A549 (cell line): ENCODE results near the gene NFATC3. TPM values are rescaled to one million over a fixed set of nuclear protein-coding genes. Genes with fewer than 3 reads are reported as not detected.

ENCODE experiments used
- ATAC-seq, 2 experiments: fragments of 200-7000 bp in 1 of 2; fragments of >200 bp in 1 of 2; cut with Nextera tagmentation in 1 of 2; cut with Tn5 transposase in 1 of 2; 3 replicates each; pipeline versions ENCODE4 v1.8.0 to v1.9.1; 2018 to 2020; ENCODE audit warnings: mild to moderate bottlenecking in 1 of 2, moderate library complexity in 1 of 2
- CTCF ChIA-PET: fragments of 300-600 bp; sonication (Branson Sonifier 250); formaldehyde crosslinking; extraction: SDS; loops from one replicate; lab custom pipeline; 2021; ENCODE audit warnings: antibody characterized with exemption, inconsistent platforms; lab: Yijun Ruan, JAX
- POLR2A ChIA-PET: fragments of 350-600 bp; formaldehyde crosslinking; extraction: SDS; loops from one replicate; lab custom pipeline; 2021; ENCODE audit warnings: antibody characterized with exemption, inconsistent platforms; lab: Yijun Ruan, JAX
- DNase-seq, 2 experiments: peaks; one replicate each; pipeline versions ENCODE4 v3.0.0 to v3.0.0-alpha.2; 2011 to 2016; ENCODE audit warnings: low read depth in 1 of 2, low spot score in 1 of 2
- FAIRE-seq: peaks from 2 replicates; lab custom pipeline; 2011; peaks lifted over from hg19 to GRCh38; lab: Jason Lieb, UNC
- H3K27ac ChIP-seq, 2 experiments: fragments of >200 bp; sonication (Bioruptor Twin); formaldehyde crosslinking; 3 replicates each; pipeline ENCODE4 v1.5.1; 2016 to 2017
- H3K4me1 ChIP-seq: fragments of >200 bp; sonication (Bioruptor Twin); formaldehyde crosslinking; 3 replicates; pipeline ENCODE4 v1.6.1; 2016
- H3K4me2 ChIP-seq: fragments of >200 bp; sonication (Bioruptor Twin); formaldehyde crosslinking; 3 replicates; pipeline ENCODE4 v1.6.1; 2016
- H3K4me3 ChIP-seq: fragments of >200 bp; sonication (Bioruptor Twin); formaldehyde crosslinking; 3 replicates; pipeline ENCODE4 v1.5.1; 2016
- H3K9me3 ChIP-seq: fragments of >200 bp; sonication (Bioruptor Twin); formaldehyde crosslinking; 3 replicates; pipeline ENCODE4 v1.6.1; 2016
- BHLHE40 ChIP-seq: IDR thresholded peaks from 2 replicates; pipeline ENCODE4 v1.6.1; 2012; ENCODE audit warnings: low read depth, low read length, inconsistent platforms
- CEBPB ChIP-seq, 2 experiments: fragments of >200 bp in 1 of 2; sonication (Bioruptor Twin) in 1 of 2; formaldehyde crosslinking in 1 of 2; IDR thresholded peaks; 2 replicates each; pipeline ENCODE4 v1.6.1; 2012 to 2016
- CHD4 ChIP-seq: fragments of 200-600 bp; sonication (generic); IDR thresholded peaks from 2 replicates; pipeline ENCODE4 v1.6.1; 2016; ENCODE audit warnings: antibody characterized with exemption, mild to moderate bottlenecking, borderline replicate concordance
- EP300 ChIP-seq, 2 experiments: fragments of >200 bp; sonication (Bioruptor Twin); formaldehyde crosslinking; IDR thresholded peaks; 2 replicates in 1 of 2; 3 replicates in 1 of 2; pipeline ENCODE4 v1.6.1; 2016 to 2017
- FOSL2 ChIP-seq, 2 experiments: fragments of 450-650 bp in 1 of 2; fragments of >200 bp in 1 of 2; sonication (Bioruptor Twin) in 1 of 2; formaldehyde crosslinking; IDR thresholded peaks; 2 replicates each; pipeline versions ENCODE4 v1.5.0 to v1.6.1; 2016 to 2020; ENCODE audit warnings: mild to moderate bottlenecking in 1 of 2, moderate library complexity in 1 of 2
- FOXS1 ChIP-seq: fragments of 250-450 bp; sonication (Bioruptor Pico); IDR thresholded peaks from 2 replicates; pipeline ENCODE4 v1.5.0; 2020; ENCODE audit warnings: mild to moderate bottlenecking, moderate library complexity
- GATA3 ChIP-seq: IDR thresholded peaks from 2 replicates; pipeline ENCODE4 v1.6.1; 2012; ENCODE audit warnings: borderline replicate concordance
- HOXB5 ChIP-seq: fragments of 250-450 bp; sonication (Bioruptor Pico); IDR thresholded peaks from 2 replicates; pipeline ENCODE4 v1.5.0; 2020; ENCODE audit warnings: mild to moderate bottlenecking, moderate library complexity
- JUN ChIP-seq, 2 experiments: fragments of >200 bp; sonication (Bioruptor Twin); formaldehyde crosslinking; IDR thresholded peaks; 2 replicates in 1 of 2; 3 replicates in 1 of 2; pipeline ENCODE4 v1.6.1; 2016 to 2017
- JUNB ChIP-seq: fragments of >200 bp; sonication (Bioruptor Twin); formaldehyde crosslinking; IDR thresholded peaks from 2 replicates; pipeline ENCODE4 v1.6.1; 2016
- MAFK ChIP-seq: fragments of 450-650 bp; IDR thresholded peaks from 2 replicates; pipeline ENCODE4 v1.6.1; 2014; ENCODE audit not compliant: partially characterized antibody
- MYC ChIP-seq: IDR thresholded peaks from 2 replicates; pipeline ENCODE4 v1.6.1; 2012; ENCODE audit warnings: mild to moderate bottlenecking, inconsistent platforms, low read length, improper control_type of control experiment, borderline replicate concordance
- NPAS2 ChIP-seq: fragments of 250-450 bp; sonication (Bioruptor Pico); IDR thresholded peaks from 2 replicates; pipeline ENCODE4 v1.8.0; 2022; ENCODE audit warnings: mild to moderate bottlenecking, moderate library complexity, borderline replicate concordance
- POLR2A ChIP-seq: IDR thresholded peaks from 2 replicates; pipeline ENCODE4 v1.6.1; 2012; ENCODE audit warnings: mild to moderate bottlenecking, low read length
- RNF2 ChIP-seq: fragments of 200-600 bp; sonication (generic); IDR thresholded peaks from 2 replicates; pipeline ENCODE4 v1.6.1; 2016; ENCODE audit warnings: low read depth, mild to moderate bottlenecking, antibody characterized with exemption, moderate library complexity, borderline replicate concordance
- TP53 ChIP-seq: fragments of 250-450 bp; sonication (Bioruptor Pico); IDR thresholded peaks from 2 replicates; pipeline ENCODE4 v1.5.0; 2021; ENCODE audit warnings: mild to moderate bottlenecking, moderate library complexity
- ZFP36 ChIP-seq: fragments of 450-650 bp; IDR thresholded peaks from 2 replicates; pipeline ENCODE4 v1.6.1; 2014; ENCODE audit warnings: borderline replicate concordance; ENCODE audit not compliant: partially characterized antibody
- WGBS: methylation state at CpG from one replicate; pipeline ENCODE4 v1.1.6; 2017; ENCODE audit errors: missing lambda C conversion rate; 5-methylcytosine and 5-hydroxymethylcytosine counted together
- polyA plus RNA-seq, 4 experiments: library from polyadenylated mRNA; depleted of rRNA in 3 of 4; stranded (reverse); fragments of >200 nt; fragmentation: RNase III in 1 of 4; extraction: RNeasy Plus Mini Kit Qiagen cat#74134 plus additional on column Dnase treatment in 1 of 4; gene quantifications; 2 replicates in 3 of 4; 3 replicates in 1 of 4; pipeline ENCODE4 v1.2.3, GENCODE V29; 2011 to 2017
- TF ChIP-seq, protein P1 (sequence below): fragments of >200 bp; sonication (Bioruptor Twin); formaldehyde crosslinking; IDR thresholded peaks from 2 replicates; pipeline ENCODE4 v1.6.1; 2016
- TF ChIP-seq, protein P2 (sequence below): fragments of >200 bp; sonication (Bioruptor Twin); formaldehyde crosslinking; IDR thresholded peaks from 3 replicates; pipeline ENCODE4 v1.6.1; 2016
- TF ChIP-seq, protein P3 (sequence below): fragments of 450-650 bp; IDR thresholded peaks from 2 replicates; pipeline ENCODE4 v1.6.1; 2014; ENCODE audit warnings: antibody characterized with exemption
- TF ChIP-seq, protein P4 (sequence below): fragments of 200-600 bp; sonication (generic); IDR thresholded peaks from 2 replicates; pipeline ENCODE4 v1.6.1; 2016; ENCODE audit warnings: antibody characterized with exemption, mild to moderate bottlenecking, moderate library complexity
- TF ChIP-seq, protein P5 (sequence below): IDR thresholded peaks from 2 replicates; pipeline ENCODE4 v1.6.1; 2012; ENCODE audit warnings: low read depth, borderline replicate concordance

Gene NFATC3
- polyA plus RNA-seq, 2 of the 4 experiments (the other 2 are of a cell fraction) = 13.3 to 23.9 TPM

DNA sequence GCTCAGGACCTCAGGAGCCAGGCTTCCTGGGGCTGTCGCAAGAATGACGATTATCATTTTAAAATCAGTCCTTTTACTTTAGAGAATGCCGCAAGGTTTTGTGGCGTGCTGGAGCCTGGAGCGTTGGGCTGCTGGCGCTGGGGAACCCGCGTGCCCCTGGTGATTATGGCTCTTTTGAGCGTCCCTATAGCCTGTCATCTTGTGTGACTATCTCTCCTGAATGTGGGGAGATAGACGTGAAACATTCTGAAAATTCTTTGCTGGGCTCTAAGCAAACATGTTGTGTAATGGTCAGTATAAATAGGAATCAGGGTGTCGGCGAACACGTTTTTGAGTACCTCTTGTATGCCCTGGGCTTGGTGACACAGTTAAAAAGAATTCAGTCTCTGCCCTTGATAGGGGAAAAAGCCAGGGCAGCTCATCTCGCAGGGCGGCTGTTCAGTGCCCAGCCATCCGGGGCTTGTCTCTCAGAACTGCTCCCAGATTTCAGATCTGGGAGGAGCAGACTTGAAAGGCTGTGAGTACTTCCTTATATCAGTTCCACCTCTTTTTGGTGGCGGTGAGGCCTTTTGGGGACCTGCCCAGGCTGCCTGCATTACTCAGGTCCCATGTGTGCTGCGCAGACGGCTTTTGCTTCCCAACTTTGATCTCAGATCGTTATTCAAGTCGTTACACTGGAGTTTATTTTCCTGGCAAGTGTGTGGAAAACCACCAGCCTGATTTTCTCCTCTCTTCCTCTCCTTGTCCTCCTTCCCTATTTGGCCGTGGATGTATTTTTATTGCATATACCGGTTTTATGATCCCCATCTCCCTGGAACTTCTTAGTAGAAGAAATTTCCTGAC, 180.1 kb downstream of the NFATC3 start:
- Histone ChIP-seq H3K4me3 (peak overlapping the region; percentile 85), H3K9me3 (no peaks in the 10 kb centered on the region), H3K4me2 (peak overlapping the region; percentile 84), H3K4me1 (peaks cover 42% of the 10 kb centered on the region), H3K27ac (peak overlapping the region; percentile 94 to 97)
- ChIA-PET CTCF (interaction anchor here (2.6 to 8.1 kb wide), 2 partner anchors 13 to 22 kb away, joined by 38 to 124 read pairs; partner anchors contain the start of gene PLA2G15), POLR2A (interaction anchor here (1.1 to 2.7 kb wide), 5 partner anchors 14 to 179 kb away, joined by 3 to 47 read pairs (median 9); partner anchors contain the start of genes PRMT7 and SLC7A6OS)
- 2% methylated on average over 23 of the region's 23 CpGs for WGBS
- TF ChIP-seq ZFP36 = no peak
- peak; percentile 22; the same call in 1 of the 2 replicates for TF ChIP-seq POLR2A
- TF ChIP-seq, protein P1, sequence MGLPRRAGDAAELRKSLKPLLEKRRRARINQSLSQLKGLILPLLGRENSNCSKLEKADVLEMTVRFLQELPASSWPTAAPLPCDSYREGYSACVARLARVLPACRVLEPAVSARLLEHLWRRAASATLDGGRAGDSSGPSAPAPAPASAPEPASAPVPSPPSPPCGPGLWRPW = no peak; the same call in 1 of the 2 replicates
- TF ChIP-seq HOXB5 (CRISPR knock-in tag) = no peak
- TF ChIP-seq FOXS1 (CRISPR knock-in tag) = no peak
- TF ChIP-seq JUNB = peak; percentile 53; the same call in 1 of the 2 replicates
- TF ChIP-seq MAFK = peak; percentile 10
- TF ChIP-seq, protein P2, sequence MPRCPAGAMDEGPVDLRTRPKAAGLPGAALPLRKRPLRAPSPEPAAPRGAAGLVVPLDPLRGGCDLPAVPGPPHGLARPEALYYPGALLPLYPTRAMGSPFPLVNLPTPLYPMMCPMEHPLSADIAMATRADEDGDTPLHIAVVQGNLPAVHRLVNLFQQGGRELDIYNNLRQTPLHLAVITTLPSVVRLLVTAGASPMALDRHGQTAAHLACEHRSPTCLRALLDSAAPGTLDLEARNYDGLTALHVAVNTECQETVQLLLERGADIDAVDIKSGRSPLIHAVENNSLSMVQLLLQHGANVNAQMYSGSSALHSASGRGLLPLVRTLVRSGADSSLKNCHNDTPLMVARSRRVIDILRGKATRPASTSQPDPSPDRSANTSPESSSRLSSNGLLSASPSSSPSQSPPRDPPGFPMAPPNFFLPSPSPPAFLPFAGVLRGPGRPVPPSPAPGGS = 0 out of 3 replicates have a peak, but pooled peaks have one; percentile 25
- TF ChIP-seq CHD4 = no peak
- TF ChIP-seq FOSL2 (IDR thresholded peaks at IDR 0.05) = peak; percentile 22; the same call in 1 of the 2 replicates
- peak; percentile 86 for TF ChIP-seq FOSL2 (CRISPR knock-in tag; IDR thresholded peaks at IDR 0.05)
- TF ChIP-seq EP300 (IDR thresholded peaks at IDR 0.05) = peak in 1 of 2 experiments; percentile 38; a peak in 1 of 5 replicates
- TF ChIP-seq RNF2 = no peak
- TF ChIP-seq MYC = no peak
- TF ChIP-seq, protein P3, sequence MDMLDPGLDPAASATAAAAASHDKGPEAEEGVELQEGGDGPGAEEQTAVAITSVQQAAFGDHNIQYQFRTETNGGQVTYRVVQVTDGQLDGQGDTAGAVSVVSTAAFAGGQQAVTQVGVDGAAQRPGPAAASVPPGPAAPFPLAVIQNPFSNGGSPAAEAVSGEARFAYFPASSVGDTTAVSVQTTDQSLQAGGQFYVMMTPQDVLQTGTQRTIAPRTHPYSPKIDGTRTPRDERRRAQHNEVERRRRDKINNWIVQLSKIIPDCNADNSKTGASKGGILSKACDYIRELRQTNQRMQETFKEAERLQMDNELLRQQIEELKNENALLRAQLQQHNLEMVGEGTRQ = no peak
- TF ChIP-seq, protein P4, sequence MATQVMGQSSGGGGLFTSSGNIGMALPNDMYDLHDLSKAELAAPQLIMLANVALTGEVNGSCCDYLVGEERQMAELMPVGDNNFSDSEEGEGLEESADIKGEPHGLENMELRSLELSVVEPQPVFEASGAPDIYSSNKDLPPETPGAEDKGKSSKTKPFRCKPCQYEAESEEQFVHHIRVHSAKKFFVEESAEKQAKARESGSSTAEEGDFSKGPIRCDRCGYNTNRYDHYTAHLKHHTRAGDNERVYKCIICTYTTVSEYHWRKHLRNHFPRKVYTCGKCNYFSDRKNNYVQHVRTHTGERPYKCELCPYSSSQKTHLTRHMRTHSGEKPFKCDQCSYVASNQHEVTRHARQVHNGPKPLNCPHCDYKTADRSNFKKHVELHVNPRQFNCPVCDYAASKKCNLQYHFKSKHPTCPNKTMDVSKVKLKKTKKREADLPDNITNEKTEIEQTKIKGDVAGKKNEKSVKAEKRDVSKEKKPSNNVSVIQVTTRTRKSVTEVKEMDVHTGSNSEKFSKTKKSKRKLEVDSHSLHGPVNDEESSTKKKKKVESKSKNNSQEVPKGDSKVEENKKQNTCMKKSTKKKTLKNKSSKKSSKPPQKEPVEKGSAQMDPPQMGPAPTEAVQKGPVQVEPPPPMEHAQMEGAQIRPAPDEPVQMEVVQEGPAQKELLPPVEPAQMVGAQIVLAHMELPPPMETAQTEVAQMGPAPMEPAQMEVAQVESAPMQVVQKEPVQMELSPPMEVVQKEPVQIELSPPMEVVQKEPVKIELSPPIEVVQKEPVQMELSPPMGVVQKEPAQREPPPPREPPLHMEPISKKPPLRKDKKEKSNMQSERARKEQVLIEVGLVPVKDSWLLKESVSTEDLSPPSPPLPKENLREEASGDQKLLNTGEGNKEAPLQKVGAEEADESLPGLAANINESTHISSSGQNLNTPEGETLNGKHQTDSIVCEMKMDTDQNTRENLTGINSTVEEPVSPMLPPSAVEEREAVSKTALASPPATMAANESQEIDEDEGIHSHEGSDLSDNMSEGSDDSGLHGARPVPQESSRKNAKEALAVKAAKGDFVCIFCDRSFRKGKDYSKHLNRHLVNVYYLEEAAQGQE = 0 out of 2 replicates have a peak, but pooled peaks have one; percentile 6
- TF ChIP-seq CEBPB (IDR thresholded peaks at IDR 0.05) = peak; percentile 66 to 93; a peak in 3 of 4 replicates
- 0 out of 2 replicates have a peak, but pooled peaks have one; percentile 24 for TF ChIP-seq TP53 (CRISPR knock-in tag)
- TF ChIP-seq, protein P5, sequence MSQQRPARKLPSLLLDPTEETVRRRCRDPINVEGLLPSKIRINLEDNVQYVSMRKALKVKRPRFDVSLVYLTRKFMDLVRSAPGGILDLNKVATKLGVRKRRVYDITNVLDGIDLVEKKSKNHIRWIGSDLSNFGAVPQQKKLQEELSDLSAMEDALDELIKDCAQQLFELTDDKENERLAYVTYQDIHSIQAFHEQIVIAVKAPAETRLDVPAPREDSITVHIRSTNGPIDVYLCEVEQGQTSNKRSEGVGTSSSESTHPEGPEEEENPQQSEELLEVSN = no peak
- TF ChIP-seq JUN (IDR thresholded peaks at IDR 0.05) = peak in 1 of 2 experiments; percentile 29; a peak in 1 of 5 replicates
- peak; percentile 60; the same call in 1 of the 2 replicates for TF ChIP-seq BHLHE40
- TF ChIP-seq NPAS2 = no peak
- TF ChIP-seq GATA3 = peak; percentile 50; the same call in 1 of the 2 replicates
- ATAC-seq (peak; percentile 67 to 85), DNase-seq (peak; percentile 84 to 91), FAIRE-seq (no peak)
